GM12873 (cell line): ENCODE data around the gene CPNE4.

Experiments used
- CTCF ChIP-seq: IDR thresholded peaks from 2 replicates; pipeline ENCODE4 v1.5.1; 2012; ENCODE audit warnings: low read depth, mild to moderate bottlenecking, moderate library complexity, low read length, control low read depth; ENCODE audit not compliant: insufficient read depth; ENCODE audit errors: missing control alignments

Gene CPNE4

GRCh38 chr3:131960324-131960723 lies 74.5 kb downstream of the CPNE4 start:
- TF ChIP-seq CTCF: no peak

GRCh38 chr3:131957980-131958379 lies 76.8 kb downstream of the CPNE4 start:
- TF ChIP-seq CTCF: no peak

GRCh38 chr3:131957511-131957910 lies 77.3 kb downstream of the CPNE4 start:
- no peak for TF ChIP-seq CTCF

GRCh38 chr3:131948806-131949205 lies 86.0 kb downstream of the CPNE4 start:
- TF ChIP-seq CTCF: no peak

GRCh38 chr3:131944676-131945075 lies 90.1 kb downstream of the CPNE4 start:
- TF ChIP-seq CTCF: no peak

- TF ChIP-seq CTCF: no peak
These were observed 101.1 kb downstream of the CPNE4 start for GRCh38 chr3:131933665-131934064.

GRCh38 chr3:131928593-131928992 lies 106.2 kb downstream of the CPNE4 start:
- no peak for TF ChIP-seq CTCF
